Measurements from ENCODE around the gene APOC4.
"Not testable (repeated sequence)": the region's sequence is repeated elsewhere in the genome, so short reads cannot be mapped to it uniquely, and the experiment has no call there.

APOC4 gene

GRCh38 chr19:44960906-44961728, 19.1 kb downstream of the APOC4 start:
- H3K4me1 Mint-ChIP-seq (ENCODE audit: low read depth), result peaks cover 31% of the 10 kb centered on the region
- H3K27me3 Mint-ChIP-seq (ENCODE audit: low read depth), result no peaks in the 10 kb centered on the region
- no peak overlapping the region for H3K27ac Mint-ChIP-seq
- H3K9me3 Mint-ChIP-seq, result no peaks in the 10 kb centered on the region
- H3K4me3 Mint-ChIP-seq, result no peak overlapping the region
- peaks cover 13% of the 10 kb centered on the region for H3K36me3 Mint-ChIP-seq (ENCODE audit: low read depth)

- Mint-ChIP-seq H3K27ac (no peak overlapping the region), H3K4me1 (ENCODE audit: low read depth) (peaks cover 25% of the 10 kb centered on the region), H3K27me3 (ENCODE audit: low read depth) (no peaks in the 10 kb centered on the region), H3K36me3 (ENCODE audit: low read depth) (peaks cover 13% of the 10 kb centered on the region), H3K4me3 (no peak overlapping the region), H3K9me3 (no peaks in the 10 kb centered on the region)
These were observed 19.8 kb downstream of the APOC4 start for GRCh38 chr19:44961821-44962220.

GRCh38 chr19:44968118-44968517, 26.1 kb downstream of the APOC4 start:
- no peaks in the 10 kb centered on the region for H3K9me3 Mint-ChIP-seq
- H3K4me3 Mint-ChIP-seq, result no peak overlapping the region
- H3K4me1 Mint-ChIP-seq (ENCODE audit: low read depth), result peaks cover 3% of the 10 kb centered on the region
- H3K36me3 Mint-ChIP-seq (ENCODE audit: low read depth), result peaks cover 9% of the 10 kb centered on the region
- H3K27me3 Mint-ChIP-seq (ENCODE audit: low read depth), result no peaks in the 10 kb centered on the region
- no peak overlapping the region for H3K27ac Mint-ChIP-seq

- Mint-ChIP-seq H3K36me3 (ENCODE audit: low read depth) (peaks cover 9% of the 10 kb centered on the region), H3K4me3 (no peak overlapping the region), H3K27me3 (ENCODE audit: low read depth) (no peaks in the 10 kb centered on the region), H3K9me3 (no peaks in the 10 kb centered on the region), H3K4me1 (ENCODE audit: low read depth) (peaks cover 3% of the 10 kb centered on the region), H3K27ac (no peak overlapping the region)
These were observed 26.6 kb downstream of the APOC4 start for GRCh38 chr19:44968670-44969069.

GRCh38 chr19:44969437-44969836, 27.4 kb downstream of the APOC4 start:
- Mint-ChIP-seq H3K4me3 (no peak overlapping the region), H3K36me3 (ENCODE audit: low read depth) (peaks cover 11% of the 10 kb centered on the region), H3K27ac (no peak overlapping the region), H3K27me3 (ENCODE audit: low read depth) (no peaks in the 10 kb centered on the region), H3K4me1 (ENCODE audit: low read depth) (peaks cover 5% of the 10 kb centered on the region), H3K9me3 (no peaks in the 10 kb centered on the region)

- not testable (repeated sequence) for H3K27me3 Mint-ChIP-seq (ENCODE audit: low read depth); H3K4me1 Mint-ChIP-seq (ENCODE audit: low read depth); H3K4me3 Mint-ChIP-seq; H3K9me3 Mint-ChIP-seq; H3K27ac Mint-ChIP-seq; H3K36me3 Mint-ChIP-seq (ENCODE audit: low read depth)
These were observed 29.4 kb downstream of the APOC4 start for GRCh38 chr19:44971451-44971850.

GRCh38 chr19:44972802-44973201, 30.8 kb downstream of the APOC4 start:
- no peaks in the 10 kb centered on the region for H3K27me3 Mint-ChIP-seq (ENCODE audit: low read depth)
- H3K36me3 Mint-ChIP-seq (ENCODE audit: low read depth), result peaks cover 13% of the 10 kb centered on the region
- no peak overlapping the region for H3K27ac Mint-ChIP-seq
- no peaks in the 10 kb centered on the region for H3K9me3 Mint-ChIP-seq
- no peak overlapping the region for H3K4me3 Mint-ChIP-seq
- peaks cover 3% of the 10 kb centered on the region for H3K4me1 Mint-ChIP-seq (ENCODE audit: low read depth)

- Mint-ChIP-seq H3K4me3 (no peak overlapping the region), H3K27me3 (ENCODE audit: low read depth) (no peaks in the 10 kb centered on the region), H3K27ac (no peak overlapping the region), H3K4me1 (ENCODE audit: low read depth) (peaks cover 2% of the 10 kb centered on the region), H3K9me3 (no peaks in the 10 kb centered on the region), H3K36me3 (ENCODE audit: low read depth) (peaks cover 15% of the 10 kb centered on the region)
These were observed 32.1 kb downstream of the APOC4 start for GRCh38 chr19:44973982-44974735.

GRCh38 chr19:44974857-44975256, 32.8 kb downstream of the APOC4 start:
- Mint-ChIP-seq H3K4me3 (no peak overlapping the region), H3K27me3 (ENCODE audit: low read depth) (no peaks in the 10 kb centered on the region), H3K9me3 (no peaks in the 10 kb centered on the region), H3K4me1 (ENCODE audit: low read depth) (peaks cover 2% of the 10 kb centered on the region), H3K27ac (no peak overlapping the region), H3K36me3 (ENCODE audit: low read depth) (peaks cover 17% of the 10 kb centered on the region)

GRCh38 chr19:44975444-44975843, 33.4 kb downstream of the APOC4 start:
- no peaks in the 10 kb centered on the region for H3K27me3 Mint-ChIP-seq (ENCODE audit: low read depth)
- no peaks in the 10 kb centered on the region for H3K9me3 Mint-ChIP-seq
- no peak overlapping the region for H3K27ac Mint-ChIP-seq
- H3K4me3 Mint-ChIP-seq, result no peak overlapping the region
- peaks cover 19% of the 10 kb centered on the region for H3K36me3 Mint-ChIP-seq (ENCODE audit: low read depth)
- peaks cover 2% of the 10 kb centered on the region for H3K4me1 Mint-ChIP-seq (ENCODE audit: low read depth)

- H3K9me3 Mint-ChIP-seq, result no peaks in the 10 kb centered on the region
- peaks cover 21% of the 10 kb centered on the region for H3K36me3 Mint-ChIP-seq (ENCODE audit: low read depth)
- H3K4me3 Mint-ChIP-seq, result no peak overlapping the region
- H3K4me1 Mint-ChIP-seq (ENCODE audit: low read depth), result peaks cover 2% of the 10 kb centered on the region
- H3K27ac Mint-ChIP-seq, result no peak overlapping the region
- no peaks in the 10 kb centered on the region for H3K27me3 Mint-ChIP-seq (ENCODE audit: low read depth)
These were observed 42.0 kb downstream of the APOC4 start for GRCh38 chr19:44984005-44984404.

- H3K36me3 Mint-ChIP-seq (ENCODE audit: low read depth), result peaks cover 19% of the 10 kb centered on the region
- H3K4me1 Mint-ChIP-seq (ENCODE audit: low read depth), result peaks cover 3% of the 10 kb centered on the region
These were observed 43.4 kb downstream of the APOC4 start for GRCh38 chr19:44985445-44985844.

GRCh38 chr19:44986389-44986788, 44.4 kb downstream of the APOC4 start:
- Mint-ChIP-seq H3K27ac (peak overlapping the region; percentile 49), H3K27me3 (ENCODE audit: low read depth) (no peaks in the 10 kb centered on the region), H3K4me1 (ENCODE audit: low read depth) (peaks cover 3% of the 10 kb centered on the region), H3K36me3 (ENCODE audit: low read depth) (peaks cover 19% of the 10 kb centered on the region), H3K9me3 (no peaks in the 10 kb centered on the region), H3K4me3 (no peak overlapping the region)

More at GRCh38 chr19:44985445-44985844, 43.4 kb downstream of the APOC4 start:
- no peaks in the 10 kb centered on the region for H3K9me3 Mint-ChIP-seq
- no peak overlapping the region for H3K4me3 Mint-ChIP-seq
- H3K27me3 Mint-ChIP-seq (ENCODE audit: low read depth), result no peaks in the 10 kb centered on the region
- H3K27ac Mint-ChIP-seq, result no peak overlapping the region

- Mint-ChIP-seq H3K4me3 (no peak overlapping the region), H3K27me3 (ENCODE audit: low read depth) (no peaks in the 10 kb centered on the region), H3K36me3 (ENCODE audit: low read depth) (peaks cover 28% of the 10 kb centered on the region), H3K4me1 (ENCODE audit: low read depth) (peaks cover 3% of the 10 kb centered on the region), H3K9me3 (no peaks in the 10 kb centered on the region), H3K27ac (no peak overlapping the region)
These were observed 45.2 kb downstream of the APOC4 start for GRCh38 chr19:44987148-44987675.

- Mint-ChIP-seq H3K9me3 (no peaks in the 10 kb centered on the region), H3K4me1 (ENCODE audit: low read depth) (peaks cover 3% of the 10 kb centered on the region), H3K36me3 (ENCODE audit: low read depth) (peaks cover 30% of the 10 kb centered on the region), H3K4me3 (no peak overlapping the region), H3K27ac (no peak overlapping the region), H3K27me3 (ENCODE audit: low read depth) (no peaks in the 10 kb centered on the region)
These were observed 46.2 kb downstream of the APOC4 start for GRCh38 chr19:44988273-44988672.

Measured in T-helper 1 cell treated with Interleukin-12 subunit alpha and Interleukin-12 subunit beta and Interleukin-4 antibody, amounts not matched to agents 30 μg/mL and 1 μg/mL, for 36 hours (primary cell).